Suprapubic skin (tissue), 4 donors: Measurements from ENCODE around the gene LMNB1.

Source experiments
- CTCF ChIP-seq, 2 donors: fragments of 200-600 bp in 1 of 2; fragments of 450-650 bp in 1 of 2; sonication (generic) in 1 of 2; IDR thresholded peaks; one replicate each; pipeline ENCODE4 v1.5.1; 2016 to 2019; ENCODE audit warnings: antibody characterized with exemption in 2 of 2, mild to moderate bottlenecking in 1 of 2, moderate library complexity in 1 of 2
- EP300 ChIP-seq: sonication (generic); formaldehyde crosslinking; IDR thresholded peaks from one replicate; pipeline ENCODE4 v1.6.1; 2017; ENCODE audit warnings: antibody characterized with exemption
- POLR2A ChIP-seq, 2 donors: fragments of 450-650 bp; IDR thresholded peaks; one replicate each; pipeline ENCODE4 v1.6.1; 2017; ENCODE audit warnings: antibody characterized with exemption in 2 of 2, mild to moderate bottlenecking in 2 of 2, moderate library complexity in 2 of 2
- POLR2AphosphoS5 ChIP-seq, 3 donors: sonication (generic); formaldehyde crosslinking; IDR thresholded peaks; one replicate each; pipeline ENCODE4 v1.6.1; 2017; ENCODE audit warnings: antibody characterized with exemption in 3 of 3

- no peak for TF ChIP-seq CTCF (IDR thresholded peaks at IDR 0.05)
- no peak for TF ChIP-seq POLR2A (IDR thresholded peaks at IDR 0.05)
- no peak for TF ChIP-seq POLR2AphosphoS5 (IDR thresholded peaks at IDR 0.05)
- no peak for TF ChIP-seq EP300
These were observed 24.4 kb downstream of the LMNB1 start for GRCh38 chr5:126801174-126801991.
